ENCODE measurements around the gene PRKCH.

The PRKCH gene

GRCh38 chr14:61417883-61418455 is 96.6 kb downstream of the PRKCH start:
- Histone ChIP-seq H3K27me3 (ENCODE audit: insufficient read depth, poor library complexity, severe bottlenecking) (no peaks in the 10 kb centered on the region), H3K27ac (replicated peaks) (no peak overlapping the region), H3K4me3 (replicated peaks; ENCODE audit: insufficient read depth, low read length) (no peak overlapping the region)
- no peak for DNase-seq (ENCODE audit: low read depth in 1 of 2, low spot score in 1 of 2)
- TF ChIP-seq CTCF (IDR thresholded peaks at IDR 0.05; ENCODE audit: insufficient read depth, low read length) (no peak), POLR2AphosphoS5 (IDR thresholded peaks at IDR 0.05; ENCODE audit: low read depth) (no peak), SPI1 (IDR thresholded peaks at IDR 0.05; ENCODE audit: borderline replicate concordance, low read depth) (no peak), GABPA (IDR thresholded peaks at IDR 0.05; ENCODE audit: low read depth) (no peak)
- TF ChIP-seq, protein P1, sequence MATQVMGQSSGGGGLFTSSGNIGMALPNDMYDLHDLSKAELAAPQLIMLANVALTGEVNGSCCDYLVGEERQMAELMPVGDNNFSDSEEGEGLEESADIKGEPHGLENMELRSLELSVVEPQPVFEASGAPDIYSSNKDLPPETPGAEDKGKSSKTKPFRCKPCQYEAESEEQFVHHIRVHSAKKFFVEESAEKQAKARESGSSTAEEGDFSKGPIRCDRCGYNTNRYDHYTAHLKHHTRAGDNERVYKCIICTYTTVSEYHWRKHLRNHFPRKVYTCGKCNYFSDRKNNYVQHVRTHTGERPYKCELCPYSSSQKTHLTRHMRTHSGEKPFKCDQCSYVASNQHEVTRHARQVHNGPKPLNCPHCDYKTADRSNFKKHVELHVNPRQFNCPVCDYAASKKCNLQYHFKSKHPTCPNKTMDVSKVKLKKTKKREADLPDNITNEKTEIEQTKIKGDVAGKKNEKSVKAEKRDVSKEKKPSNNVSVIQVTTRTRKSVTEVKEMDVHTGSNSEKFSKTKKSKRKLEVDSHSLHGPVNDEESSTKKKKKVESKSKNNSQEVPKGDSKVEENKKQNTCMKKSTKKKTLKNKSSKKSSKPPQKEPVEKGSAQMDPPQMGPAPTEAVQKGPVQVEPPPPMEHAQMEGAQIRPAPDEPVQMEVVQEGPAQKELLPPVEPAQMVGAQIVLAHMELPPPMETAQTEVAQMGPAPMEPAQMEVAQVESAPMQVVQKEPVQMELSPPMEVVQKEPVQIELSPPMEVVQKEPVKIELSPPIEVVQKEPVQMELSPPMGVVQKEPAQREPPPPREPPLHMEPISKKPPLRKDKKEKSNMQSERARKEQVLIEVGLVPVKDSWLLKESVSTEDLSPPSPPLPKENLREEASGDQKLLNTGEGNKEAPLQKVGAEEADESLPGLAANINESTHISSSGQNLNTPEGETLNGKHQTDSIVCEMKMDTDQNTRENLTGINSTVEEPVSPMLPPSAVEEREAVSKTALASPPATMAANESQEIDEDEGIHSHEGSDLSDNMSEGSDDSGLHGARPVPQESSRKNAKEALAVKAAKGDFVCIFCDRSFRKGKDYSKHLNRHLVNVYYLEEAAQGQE (IDR thresholded peaks at IDR 0.05; ENCODE audit: insufficient replicate concordance, low read depth): no peak

- no peak for TF ChIP-seq GABPA (IDR thresholded peaks at IDR 0.05; ENCODE audit: low read depth)
- TF ChIP-seq, protein P1 (IDR thresholded peaks at IDR 0.05; ENCODE audit: insufficient replicate concordance, low read depth): no peak
- no peak for TF ChIP-seq POLR2AphosphoS5 (IDR thresholded peaks at IDR 0.05; ENCODE audit: low read depth)
- TF ChIP-seq SPI1 (IDR thresholded peaks at IDR 0.05; ENCODE audit: borderline replicate concordance, low read depth): no peak
- no peak for TF ChIP-seq CTCF (IDR thresholded peaks at IDR 0.05; ENCODE audit: insufficient read depth, low read length)
- no peak for DNase-seq (ENCODE audit: low read depth in 1 of 2, low spot score in 1 of 2)
- no peak overlapping the region for H3K27ac ChIP-seq (replicated peaks)
Observed at GRCh38 chr14:61418746-61419145, 97.4 kb downstream of the PRKCH start.

GRCh38 chr14:61419201-61419600 is 97.8 kb downstream of the PRKCH start:
- Histone ChIP-seq H3K27me3 (ENCODE audit: insufficient read depth, poor library complexity, severe bottlenecking) (no peaks in the 10 kb centered on the region), H3K4me3 (replicated peaks; ENCODE audit: insufficient read depth, low read length) (no peak overlapping the region), H3K27ac (replicated peaks) (no peak overlapping the region)
- no peak for TF ChIP-seq POLR2AphosphoS5 (IDR thresholded peaks at IDR 0.05; ENCODE audit: low read depth)
- TF ChIP-seq, protein P1 (IDR thresholded peaks at IDR 0.05; ENCODE audit: insufficient replicate concordance, low read depth): no peak
- no peak for TF ChIP-seq CTCF (IDR thresholded peaks at IDR 0.05; ENCODE audit: insufficient read depth, low read length)
- no peak for TF ChIP-seq SPI1 (IDR thresholded peaks at IDR 0.05; ENCODE audit: borderline replicate concordance, low read depth)
- no peak for DNase-seq (ENCODE audit: low read depth in 1 of 2, low spot score in 1 of 2)

More at GRCh38 chr14:61418746-61419145, 97.4 kb downstream of the PRKCH start:
- no peak overlapping the region for H3K4me3 ChIP-seq (replicated peaks; ENCODE audit: insufficient read depth, low read length)
- no peaks in the 10 kb centered on the region for H3K27me3 ChIP-seq (ENCODE audit: insufficient read depth, poor library complexity, severe bottlenecking)
